Measurements from ENCODE around the gene ZFAND5.

Gene ZFAND5, protein sequence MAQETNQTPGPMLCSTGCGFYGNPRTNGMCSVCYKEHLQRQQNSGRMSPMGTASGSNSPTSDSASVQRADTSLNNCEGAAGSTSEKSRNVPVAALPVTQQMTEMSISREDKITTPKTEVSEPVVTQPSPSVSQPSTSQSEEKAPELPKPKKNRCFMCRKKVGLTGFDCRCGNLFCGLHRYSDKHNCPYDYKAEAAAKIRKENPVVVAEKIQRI

DNA sequence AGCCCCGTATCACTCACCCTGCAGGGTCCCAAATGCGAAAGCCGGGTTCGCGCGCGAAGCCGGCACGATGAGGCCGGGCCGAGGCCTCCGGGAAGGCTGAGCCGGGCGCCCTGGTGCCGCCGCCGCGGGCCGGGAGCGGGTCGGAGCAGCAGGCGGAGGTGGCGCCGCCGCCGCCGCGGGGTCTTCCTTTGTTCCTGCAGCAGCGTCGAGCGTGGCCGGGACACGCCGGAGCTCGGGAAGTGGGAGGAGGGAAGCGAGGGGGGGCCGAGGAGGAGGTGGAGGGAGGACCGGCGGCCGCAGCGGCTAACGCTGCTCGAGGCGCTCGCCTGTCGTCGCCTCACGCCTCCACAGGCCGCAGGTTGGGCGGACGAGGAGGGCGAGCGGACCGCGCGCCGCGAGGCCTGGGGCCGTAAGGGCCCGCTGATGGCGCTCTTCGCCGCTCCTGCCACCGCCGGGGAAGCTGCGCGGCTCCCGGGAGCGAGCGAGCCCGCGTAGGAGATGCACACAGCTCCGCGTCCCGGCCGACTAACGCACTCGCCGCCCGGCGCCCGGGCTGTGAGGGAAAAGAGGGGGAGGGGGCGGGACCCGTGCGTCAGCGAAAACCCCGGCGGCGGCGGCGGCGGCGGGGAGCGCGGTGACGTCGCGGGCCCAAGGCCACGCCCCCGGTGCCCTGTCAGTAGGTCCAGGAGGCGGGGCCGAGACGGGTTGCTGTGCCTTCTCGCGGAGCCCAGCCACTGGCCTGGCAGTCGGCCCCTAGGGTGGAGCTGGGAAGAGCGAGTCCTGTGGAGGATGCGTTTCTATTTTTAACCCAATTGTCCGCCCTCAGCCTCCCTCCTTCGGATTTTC, at the start of gene ZFAND5:
ZFAND5 (minus strand) TSS at position 530 of the 846 bp plus-strand sequence. CDS start 4,430 bp downstream, outside the sequence.
- peak; percentile 73 to 84 for DNase-seq

GRCh38 chr9:72412483-72413040, 47.6 kb upstream of the ZFAND5 start:
- DNase-seq, result no peak

DNA sequence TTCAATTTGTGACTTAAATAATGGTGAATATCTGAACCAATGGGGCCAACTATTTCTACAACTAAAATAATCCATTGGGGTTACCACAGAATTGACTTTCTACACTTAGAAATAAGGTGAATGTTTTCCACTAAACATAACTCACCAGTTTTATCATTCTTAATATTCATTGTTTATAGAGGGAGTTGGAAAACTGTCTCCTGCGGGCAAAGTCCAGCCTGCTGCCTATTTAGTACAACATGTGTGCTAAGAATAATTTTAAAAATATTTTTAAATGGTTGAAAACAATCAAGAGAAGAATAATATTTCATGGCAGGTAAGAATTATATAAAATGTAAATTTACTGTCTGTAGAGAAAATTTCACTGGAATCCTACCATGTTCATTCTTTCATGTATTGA, 45.2 kb upstream of the ZFAND5 start:
- no peak for DNase-seq

GRCh38 chr9:72407114-72407513, 42.1 kb upstream of the ZFAND5 start:
- no peak for DNase-seq

DNA sequence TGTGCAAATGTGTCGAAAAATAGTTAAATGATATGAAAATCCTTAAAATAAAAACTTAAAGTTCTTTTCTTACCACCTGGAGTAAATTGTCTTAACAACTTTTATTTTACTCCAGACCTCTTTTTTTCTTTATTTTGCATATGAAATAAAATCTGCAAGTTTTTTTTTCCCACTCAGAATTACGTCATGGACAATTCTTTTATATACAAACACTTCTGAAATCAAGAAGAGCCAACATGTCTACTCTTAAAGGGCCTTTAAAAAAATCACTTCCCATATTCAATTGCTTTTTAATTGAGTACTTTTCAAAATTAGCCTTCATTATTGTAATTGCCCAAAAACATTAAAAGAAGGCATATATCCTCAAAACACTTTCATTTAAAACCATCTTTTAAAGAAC, 37.7 kb upstream of the ZFAND5 start:
- DNase-seq, result no peak

DNA sequence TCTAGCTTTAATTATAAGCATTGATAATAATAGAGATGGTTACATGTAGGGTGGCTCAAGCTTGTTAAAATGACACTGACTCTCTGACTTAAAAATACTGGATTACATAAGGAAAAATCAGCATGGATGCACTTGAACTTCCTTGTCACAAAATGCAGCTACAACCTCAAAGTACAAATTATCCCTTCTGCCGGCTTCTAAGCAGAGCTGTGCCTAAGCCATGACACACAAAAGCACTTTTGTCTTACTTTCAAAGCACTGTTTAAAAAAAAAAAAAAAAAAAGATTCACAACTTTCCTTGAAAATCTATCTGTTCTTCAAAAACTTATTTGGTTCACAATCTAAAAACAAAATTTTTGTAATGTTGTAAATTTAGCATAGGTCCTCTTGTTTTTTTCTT, 36.4 kb upstream of the ZFAND5 start:
- DNase-seq, result no peak

DNA sequence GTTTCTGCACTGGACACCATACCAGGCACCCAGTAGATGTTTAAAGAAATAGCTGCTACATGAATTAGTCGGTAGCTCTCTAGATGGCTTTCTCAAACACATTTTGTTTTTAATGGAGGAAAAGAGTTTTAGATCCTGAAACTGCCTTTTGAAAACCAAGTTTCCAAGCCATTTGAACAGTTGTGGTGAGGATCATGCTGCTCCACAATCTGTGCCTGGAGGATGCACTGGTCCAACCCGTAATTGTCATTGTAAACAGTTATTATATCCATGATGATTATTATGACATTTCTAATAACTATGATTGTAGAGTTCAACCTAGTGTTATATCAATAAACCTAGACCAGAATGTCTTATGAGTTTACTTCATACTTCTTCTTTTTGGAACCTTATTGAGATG, 35.9 kb upstream of the ZFAND5 start:
- no peak for DNase-seq

- DNase-seq, result no peak
Measured at GRCh38 chr9:72399391-72399790, 34.4 kb upstream of the ZFAND5 start.

- DNase-seq, result peak; percentile 19 to 54
Measured at GRCh38 chr9:72396247-72397091, 31.5 kb upstream of the ZFAND5 start.

- DNase-seq, result no peak
Measured at GRCh38 chr9:72394066-72394465, 29.1 kb upstream of the ZFAND5 start.

- peak in 1 of 2 experiments; percentile 7 for DNase-seq
Measured at GRCh38 chr9:72390907-72391306, 25.9 kb upstream of the ZFAND5 start.

GRCh38 chr9:72386186-72386585, 21.2 kb upstream of the ZFAND5 start:
- no peak for DNase-seq

DNA sequence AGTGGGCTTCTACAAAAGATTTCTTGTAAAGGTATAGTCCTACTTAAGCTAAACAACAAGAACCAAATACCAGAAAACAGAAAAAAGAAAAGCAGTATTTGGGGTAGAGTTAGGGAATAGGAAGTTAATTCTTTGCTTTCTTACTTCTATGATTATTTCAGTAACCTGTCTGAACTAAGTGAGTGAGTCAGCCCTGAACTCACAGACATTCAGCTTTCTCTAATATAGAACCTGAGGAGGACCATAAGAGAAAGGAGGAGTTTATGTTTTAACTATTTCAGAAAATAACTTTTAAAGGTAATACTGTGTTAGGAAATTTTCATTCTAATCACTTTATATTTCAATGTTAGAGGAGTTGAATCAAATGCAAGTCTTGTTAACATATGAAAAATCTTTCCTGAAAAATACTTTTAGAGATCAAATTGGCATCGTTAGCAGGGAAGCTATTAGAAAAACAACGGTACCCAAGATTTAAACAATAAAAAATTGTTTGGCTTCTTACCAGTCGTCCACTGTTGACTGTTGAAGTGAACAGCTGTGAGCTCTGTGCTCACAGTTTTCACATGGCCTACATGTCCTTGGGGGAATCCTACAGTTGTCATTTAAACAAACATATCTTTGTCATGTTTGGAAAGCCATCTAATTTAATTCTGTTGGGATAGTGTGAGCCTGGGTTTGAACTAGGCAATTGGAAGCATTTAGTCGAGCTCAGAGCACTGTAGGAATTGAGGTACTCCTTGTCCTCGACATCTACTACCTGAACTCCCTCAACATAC, 19.9 kb upstream of the ZFAND5 start:
- no peak for DNase-seq

DNA sequence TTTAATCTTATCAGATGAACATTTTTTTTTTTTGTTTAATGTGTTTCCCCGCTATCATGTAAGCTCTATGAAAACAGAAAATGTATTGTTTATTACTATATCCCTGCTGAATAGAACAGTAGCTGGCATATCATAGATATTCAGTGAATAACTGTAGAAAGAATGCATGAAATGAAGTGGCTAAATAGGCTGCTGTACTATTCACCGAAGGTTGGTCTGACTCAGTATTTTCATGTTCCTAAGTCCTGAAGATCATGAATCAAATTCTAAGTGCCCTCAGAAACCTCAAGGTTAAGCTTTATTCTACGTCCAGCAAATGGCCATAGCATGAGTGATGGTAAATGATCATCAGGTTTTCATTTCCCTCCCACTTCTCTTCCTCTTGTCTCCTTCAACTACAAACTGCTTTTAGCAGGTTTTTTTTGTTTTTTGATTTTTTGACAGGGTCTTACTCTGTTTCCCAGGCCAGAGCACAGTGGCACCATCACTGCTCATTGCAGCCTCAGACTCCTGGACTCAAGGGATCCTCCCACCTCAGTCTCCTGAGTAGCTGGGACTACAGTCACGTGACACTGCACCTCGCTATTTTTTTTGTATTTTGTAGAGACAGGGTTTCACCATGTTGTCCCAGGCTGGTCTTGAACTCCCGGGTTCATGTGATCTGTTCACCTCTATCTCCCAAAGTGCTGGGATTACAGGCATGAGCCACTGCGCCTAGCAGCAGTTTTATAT, 19.1 kb upstream of the ZFAND5 start:
- DNase-seq, result no peak

DNA sequence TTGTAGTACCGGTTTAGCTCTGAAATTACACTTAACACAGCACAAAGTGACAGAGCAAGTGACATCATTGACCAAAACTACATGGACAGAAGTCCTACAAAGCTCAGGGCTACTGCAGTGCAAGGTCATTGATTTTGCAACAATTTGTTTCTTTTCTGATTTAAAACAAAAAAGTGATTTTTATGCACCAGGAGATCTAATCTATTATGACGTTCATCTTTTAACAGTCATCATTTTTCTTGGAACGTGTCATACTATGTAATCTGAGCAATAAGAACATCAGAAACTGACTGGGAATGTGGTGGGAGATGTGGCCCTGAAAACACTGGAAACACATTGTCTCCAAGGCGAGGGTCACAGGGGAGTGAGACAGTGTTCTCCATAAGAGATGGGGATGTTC, 17.4 kb upstream of the ZFAND5 start:
- no peak for DNase-seq

DNA sequence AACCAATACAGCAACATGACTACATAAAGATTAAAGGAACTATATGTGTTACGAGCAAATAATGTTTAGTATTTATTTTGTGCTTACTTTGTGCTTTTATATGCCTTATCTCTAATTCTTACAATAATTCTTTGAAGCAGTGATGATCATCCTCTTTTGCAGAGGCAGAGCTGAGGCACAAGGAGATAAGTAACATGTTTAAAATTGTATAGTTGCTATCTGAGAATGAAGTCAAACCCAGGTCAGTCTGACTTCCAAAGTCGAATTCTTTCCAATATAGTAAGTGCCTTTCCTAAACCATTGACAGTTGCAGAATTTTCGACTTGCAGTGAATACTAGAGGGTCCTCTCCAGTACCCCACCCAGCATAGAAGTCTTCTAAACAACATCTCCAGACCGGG, 12.0 kb upstream of the ZFAND5 start:
- no peak for DNase-seq

- no peak for DNase-seq
Measured at GRCh38 chr9:72371151-72371550, 6.1 kb upstream of the ZFAND5 start.

- peak; percentile 7 to 50 for DNase-seq
Measured at GRCh38 chr9:72365525-72366256, 683 bp upstream of the ZFAND5 start.

DNA sequence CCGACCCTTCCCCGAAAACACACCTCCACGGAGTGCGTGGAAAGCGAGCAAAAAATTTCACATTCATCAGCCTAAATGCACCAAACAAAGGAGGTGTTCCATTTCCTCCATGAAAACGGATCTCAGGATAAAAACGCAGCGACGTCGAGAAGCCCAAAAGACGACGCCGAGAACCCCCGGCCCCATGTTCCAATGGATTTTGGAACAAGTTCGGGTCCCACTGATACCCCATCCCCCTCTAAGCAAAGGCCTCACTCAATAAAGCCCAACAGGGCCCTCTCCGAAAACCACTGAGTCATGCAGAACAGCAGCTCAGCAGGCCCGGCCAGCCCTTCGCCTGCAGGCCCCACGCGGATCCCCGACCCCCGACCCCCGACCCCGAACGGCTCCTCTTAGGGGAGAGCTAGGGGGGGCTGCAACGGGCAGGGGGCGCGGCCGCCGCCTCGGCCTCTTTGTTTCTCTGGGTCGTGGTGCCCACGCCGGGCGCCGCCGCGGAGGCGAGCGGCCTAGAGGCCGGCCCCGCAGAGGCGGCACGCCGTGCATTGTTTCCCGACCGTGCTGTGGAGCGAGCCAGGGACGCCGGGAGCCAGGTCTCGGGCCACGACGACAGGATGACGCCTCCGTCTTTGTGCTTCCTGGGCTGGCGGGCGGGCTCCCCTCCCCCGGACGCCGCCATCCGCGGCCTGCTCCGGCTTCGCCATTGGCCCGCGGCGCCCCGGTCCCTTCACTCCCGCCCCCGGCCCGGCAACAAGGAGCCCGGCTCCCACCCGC, 915 bp downstream of the ZFAND5 start:
- DNase-seq, result peak in 1 of 2 experiments; percentile 5

GRCh38 chr9:72363236-72363635, 1.8 kb downstream of the ZFAND5 start:
- DNase-seq, result no peak

Measured in NCI-H524 (cell line).